Measurements from ENCODE around the gene PICK1.

The PICK1 gene

DNA sequence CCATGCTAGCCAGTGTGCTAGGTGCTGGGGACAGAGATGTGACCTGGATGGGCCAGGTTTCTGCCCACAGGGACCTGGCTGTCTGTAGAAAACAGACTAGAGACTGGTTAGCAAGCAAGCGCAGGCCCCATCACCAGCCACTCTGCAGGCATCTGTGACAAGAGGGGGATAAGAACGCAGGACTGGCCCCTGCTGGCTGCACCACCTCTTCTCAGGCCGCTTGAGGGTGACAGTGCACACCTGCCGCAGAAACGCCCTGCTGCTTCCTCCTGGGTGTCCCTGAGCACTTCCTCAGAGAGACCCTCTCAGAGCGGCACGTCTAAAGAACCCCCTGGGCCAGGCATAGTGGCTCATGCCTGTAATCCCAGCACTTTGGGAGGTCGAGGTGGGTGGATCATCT lies 5.9 kb upstream of the PICK1 start:
- DNase-seq = no peak

DNA sequence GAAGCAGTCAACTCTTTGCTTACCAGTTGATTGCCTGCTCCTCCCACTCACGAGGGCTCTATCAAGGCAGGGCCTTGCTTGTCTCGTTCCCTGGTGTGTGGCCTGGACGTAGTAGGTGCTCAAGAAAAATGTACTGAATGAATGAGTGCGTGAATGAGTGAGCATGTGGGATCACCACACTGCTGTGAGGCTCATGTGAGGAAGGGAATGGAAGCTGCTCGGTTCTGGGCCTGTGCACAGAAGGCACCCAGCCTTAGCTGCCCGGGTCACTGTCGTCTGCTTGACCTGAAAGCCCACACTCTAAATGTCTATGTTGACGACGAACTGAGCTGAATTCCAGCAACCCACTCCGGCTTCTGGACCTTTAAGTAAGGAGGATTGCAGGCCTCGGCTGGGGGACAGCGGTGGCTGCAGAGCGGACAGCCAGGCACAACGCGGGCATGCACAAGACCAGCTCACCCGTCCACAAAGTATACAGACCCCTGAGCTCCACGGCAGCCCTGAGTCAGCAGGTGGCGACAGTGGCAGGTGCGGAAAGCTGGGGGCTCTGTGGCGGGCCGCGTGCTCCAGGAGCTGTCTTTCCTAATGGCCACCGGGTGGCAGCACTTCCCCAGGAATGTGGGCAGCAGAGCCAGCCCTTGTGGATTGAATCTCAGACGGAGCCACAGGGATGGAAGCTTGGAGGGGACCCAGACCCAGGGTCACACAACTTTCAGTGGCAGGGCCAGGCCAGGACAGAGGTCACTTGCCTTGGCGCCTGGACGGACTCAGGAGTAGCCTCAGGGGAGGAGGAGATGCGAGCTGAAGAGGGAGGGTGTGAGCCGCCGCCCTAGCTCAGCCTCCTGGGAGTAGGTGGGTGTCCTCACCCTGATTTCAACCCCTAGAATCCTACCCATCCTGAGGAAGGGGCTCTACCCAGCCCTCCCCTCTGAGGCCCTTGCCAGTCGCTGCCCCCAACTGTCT lies 5.0 kb upstream of the PICK1 start:
- no peak for DNase-seq

DNA sequence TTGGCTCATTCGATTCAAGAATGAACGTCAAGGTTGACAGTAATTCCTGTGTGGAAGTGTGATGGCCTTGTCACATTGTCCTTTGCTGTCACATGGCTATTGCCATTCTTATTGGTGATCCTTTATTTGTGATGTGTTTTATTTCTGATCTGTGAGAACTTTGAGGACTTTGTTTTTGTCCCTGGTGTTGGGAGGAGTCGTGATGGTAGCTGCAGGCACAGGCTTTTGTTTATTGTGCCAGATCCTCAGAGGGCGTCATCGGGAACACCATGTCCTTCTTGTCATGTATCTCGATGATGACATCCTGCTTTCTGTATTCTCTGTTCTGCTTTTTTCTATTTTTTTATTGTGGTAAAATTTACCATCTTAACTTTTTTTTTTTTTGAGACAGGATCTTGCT lies 5.6 kb downstream of the PICK1 start:
- DNase-seq = no peak

DNA sequence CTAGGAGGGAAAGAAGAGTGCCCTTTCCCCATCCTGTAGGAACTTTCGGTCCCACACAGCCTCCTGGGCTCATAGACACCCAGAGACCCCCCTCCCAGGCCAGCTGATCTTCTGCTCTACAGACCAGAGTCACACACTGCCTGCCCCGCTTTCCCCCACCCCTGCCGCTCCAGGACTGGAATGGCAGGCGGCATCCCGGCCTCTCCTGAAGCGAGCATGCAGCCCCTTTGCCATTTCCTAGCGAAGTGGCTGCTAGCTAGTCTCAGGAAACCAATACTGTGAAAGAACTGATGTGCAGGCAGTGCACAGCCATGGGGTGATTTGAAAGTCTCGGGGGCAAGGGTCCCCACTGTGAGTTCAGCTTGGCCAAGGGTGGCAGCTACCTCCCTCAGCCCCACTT lies 8.3 kb downstream of the PICK1 start:
- DNase-seq = no peak

DNA sequence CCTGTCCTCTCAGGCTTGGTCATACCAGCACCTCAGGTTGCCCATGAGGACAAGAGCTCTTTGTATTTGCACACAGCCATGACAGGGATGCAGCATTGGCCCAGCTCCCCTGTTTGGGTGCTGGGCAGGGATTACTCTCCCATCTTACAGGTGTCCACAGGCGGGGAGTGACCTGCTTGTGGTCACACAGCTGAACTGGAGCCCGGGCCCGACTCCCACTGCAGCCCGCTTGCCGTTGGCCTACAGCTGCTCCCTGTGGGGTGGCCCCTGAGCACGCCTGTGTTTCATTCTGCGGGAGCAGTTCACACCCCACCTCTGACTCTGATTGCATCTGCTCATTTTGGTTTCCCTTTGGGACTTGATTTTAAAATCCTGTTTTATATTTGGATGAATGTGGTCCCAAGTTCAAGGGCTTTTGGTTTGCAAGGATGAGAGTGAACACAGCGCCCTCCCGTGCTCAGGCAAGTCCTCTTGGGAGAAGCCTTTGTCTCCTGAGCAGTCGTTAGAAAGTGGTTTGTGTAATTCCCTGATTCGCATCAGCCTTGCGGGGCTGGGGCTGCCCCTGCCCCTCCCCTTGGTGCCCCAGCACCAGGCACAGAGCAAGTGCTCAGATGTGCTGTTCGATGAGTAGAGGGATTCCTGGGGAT lies 9.3 kb downstream of the PICK1 start:
- no peak for DNase-seq

GRCh38 chr22:38067028-38067415 lies 9.8 kb downstream of the PICK1 start:
- DNase-seq = no peak

DNA sequence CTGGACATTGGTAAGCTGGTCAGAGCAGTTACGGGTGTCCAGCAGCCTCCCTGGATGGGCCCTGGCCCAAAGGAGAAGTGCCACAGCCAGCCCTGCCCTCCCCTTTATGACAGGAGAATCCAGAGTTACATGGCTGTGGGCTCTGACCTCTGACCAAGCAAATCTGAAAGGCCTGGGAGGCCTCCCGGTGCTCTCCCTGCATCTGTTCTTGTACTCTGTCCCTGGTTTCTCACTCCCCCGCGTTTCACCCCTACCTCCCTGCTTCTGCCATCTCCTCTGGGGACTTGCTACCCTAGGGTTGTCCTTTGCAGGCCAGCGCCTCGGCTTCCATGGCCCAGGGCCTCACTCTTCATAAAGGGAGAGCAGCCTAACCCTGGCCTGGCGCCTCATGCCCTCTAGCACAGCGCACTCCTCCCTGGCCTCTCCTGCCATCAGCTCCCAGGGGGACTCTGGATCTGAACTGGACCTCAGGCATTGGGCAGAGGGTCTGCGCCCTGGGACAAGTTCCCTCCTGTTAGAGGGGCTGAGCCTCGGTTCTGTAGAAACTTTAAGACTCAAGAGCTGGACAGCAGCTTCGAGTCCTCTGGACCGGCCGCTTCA lies 10.7 kb downstream of the PICK1 start:
- no peak for DNase-seq

DNA sequence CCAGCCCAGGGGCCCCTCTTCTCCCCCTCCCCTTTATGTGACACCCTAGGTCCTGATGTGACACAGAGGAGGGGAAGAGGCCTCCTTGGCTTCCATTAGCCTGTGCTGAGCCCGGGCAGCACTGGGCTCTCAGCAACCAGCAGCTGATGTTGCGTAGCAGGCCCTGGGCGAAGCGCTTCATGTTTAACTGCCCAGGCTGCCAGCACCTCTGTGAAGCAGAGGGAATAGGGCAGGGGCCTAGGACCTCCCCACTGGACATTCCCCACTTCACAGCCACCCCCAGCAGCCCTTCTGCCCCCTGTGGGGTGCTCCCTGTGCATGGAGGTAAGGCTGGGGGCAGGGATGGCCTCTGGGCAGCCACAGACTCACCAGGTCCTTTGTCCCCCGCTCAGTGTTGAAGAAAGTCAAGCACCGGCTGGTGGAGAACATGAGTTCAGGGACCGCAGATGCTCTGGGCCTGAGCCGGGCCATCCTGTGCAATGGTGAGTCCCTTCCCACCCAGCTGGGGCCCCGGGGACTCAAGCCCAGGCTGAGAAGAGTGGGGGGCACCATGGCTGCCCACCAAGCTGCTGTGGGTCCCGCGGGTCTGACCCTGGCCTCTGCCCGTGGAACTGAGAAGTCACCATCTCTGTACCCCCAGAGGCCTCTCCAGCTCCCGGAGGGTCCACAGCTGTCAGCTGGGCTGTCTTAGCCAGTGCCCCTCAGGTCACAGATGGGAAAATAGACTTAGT lies 11.6 kb downstream of the PICK1 start:
- DNase-seq = no peak

GRCh38 chr22:38069372-38070249 lies 12.4 kb downstream of the PICK1 start:
- no peak for DNase-seq

DNA sequence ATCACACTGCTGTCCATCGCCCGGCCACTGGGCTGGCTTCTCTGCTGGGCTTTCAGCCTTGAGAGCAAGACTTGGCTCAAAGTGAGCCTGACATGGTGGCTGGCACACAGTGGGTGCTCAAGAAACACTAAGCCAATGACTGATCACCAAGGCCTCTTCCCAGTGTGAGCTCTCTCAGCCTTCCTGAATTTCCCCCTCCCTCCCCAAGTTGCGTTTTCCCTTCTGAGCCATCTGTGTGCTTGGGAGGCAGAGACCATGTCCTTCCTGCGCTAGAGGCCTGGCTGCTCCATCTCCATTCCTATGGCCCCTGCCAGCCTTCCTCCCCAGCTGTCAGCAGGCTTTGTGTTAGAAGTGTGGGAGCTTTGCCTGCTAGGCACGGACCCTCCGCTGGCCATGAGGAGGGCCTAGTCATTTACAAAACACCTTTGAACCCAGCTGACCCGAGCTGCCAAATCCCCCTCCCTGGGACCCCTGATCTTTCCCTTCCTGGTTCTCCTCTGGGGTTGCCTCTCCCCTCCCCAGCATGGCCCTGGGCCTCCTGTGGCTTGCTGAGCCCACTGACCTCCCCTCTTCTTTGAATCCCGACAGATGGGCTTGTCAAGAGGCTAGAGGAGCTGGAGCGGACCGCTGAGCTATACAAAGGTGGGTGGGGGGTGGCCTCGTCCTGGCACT lies 13.2 kb downstream of the PICK1 start:
- no peak for DNase-seq

DNA sequence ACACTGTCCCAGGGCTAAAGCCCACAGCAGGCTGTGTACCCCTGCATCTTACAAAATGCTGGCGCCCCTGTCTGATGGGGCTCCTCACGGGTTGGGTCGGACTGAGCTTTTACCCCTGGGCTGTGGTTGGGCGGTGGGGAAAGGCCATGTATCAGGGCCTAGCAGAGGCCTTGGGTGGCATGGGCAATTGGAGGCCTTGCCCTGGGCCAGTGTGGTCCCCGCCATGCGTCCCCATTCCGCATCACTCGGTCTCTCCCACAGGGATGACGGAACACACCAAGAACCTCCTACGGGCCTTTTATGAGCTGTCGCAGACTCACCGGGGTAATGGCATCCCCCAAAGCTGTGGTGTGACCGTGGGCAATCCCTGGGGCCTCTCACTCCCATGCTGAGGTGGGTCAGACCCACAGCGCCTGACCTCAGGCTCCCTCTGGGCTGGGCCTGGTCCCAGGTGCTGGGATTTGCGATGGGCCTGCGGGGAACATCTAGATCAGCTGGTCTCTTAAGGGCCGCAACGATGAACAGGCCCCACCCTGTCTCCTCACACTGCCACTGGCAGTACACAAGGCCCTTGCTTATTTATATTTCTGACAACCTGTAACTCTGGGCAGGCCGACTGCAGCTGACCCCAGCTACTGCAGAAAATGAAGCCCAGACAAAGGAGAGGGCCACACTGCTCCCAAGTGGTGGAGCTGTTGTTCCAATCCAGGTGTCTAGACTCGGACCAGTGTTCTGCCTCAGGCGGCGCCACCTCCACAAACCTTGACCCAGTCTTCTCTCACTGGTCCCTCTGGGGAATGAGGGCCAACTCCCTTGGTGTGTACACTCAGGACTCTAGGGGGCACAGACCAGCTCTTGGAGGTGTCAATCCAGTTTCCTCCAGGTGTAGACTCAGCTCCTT lies 14.5 kb downstream of the PICK1 start:
- no peak for DNase-seq

DNA sequence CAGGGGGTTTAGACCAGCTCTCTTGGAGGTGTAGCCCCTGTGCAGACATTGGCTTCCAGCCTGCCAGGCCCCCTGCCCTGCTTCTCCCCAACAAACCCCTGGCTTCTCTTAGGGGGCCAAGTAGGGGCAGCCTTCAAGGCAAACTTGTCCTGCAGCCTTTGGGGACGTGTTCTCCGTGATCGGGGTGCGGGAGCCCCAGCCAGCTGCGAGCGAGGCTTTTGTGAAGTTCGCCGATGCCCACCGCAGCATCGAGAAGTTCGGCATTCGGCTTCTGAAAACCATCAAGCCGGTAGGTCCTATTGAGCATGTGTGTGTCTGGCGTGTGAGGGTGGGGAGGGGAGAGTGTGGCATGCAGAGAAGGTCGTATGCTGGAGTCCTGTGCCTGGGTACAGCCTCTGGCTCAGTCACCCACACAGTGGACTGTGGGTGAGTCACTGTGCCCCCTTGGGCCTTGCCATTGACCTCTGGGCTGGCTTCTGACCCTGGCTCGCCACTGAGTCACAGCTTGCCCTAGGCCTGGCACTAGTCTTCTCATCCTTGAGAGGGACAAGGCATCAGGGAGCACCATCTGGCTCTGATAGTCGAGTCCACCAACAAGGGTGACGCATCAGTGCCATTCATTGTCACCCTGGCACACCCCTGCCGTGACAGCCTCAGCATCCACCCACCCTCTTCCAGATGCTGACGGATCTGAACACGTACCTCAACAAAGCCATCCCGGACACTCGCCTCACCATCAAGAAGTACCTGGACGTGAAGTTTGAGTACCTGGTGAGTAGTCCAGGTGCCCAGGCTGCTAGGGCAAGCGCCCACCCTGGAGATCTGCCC lies 15.3 kb downstream of the PICK1 start:
- DNase-seq = no peak

DNA sequence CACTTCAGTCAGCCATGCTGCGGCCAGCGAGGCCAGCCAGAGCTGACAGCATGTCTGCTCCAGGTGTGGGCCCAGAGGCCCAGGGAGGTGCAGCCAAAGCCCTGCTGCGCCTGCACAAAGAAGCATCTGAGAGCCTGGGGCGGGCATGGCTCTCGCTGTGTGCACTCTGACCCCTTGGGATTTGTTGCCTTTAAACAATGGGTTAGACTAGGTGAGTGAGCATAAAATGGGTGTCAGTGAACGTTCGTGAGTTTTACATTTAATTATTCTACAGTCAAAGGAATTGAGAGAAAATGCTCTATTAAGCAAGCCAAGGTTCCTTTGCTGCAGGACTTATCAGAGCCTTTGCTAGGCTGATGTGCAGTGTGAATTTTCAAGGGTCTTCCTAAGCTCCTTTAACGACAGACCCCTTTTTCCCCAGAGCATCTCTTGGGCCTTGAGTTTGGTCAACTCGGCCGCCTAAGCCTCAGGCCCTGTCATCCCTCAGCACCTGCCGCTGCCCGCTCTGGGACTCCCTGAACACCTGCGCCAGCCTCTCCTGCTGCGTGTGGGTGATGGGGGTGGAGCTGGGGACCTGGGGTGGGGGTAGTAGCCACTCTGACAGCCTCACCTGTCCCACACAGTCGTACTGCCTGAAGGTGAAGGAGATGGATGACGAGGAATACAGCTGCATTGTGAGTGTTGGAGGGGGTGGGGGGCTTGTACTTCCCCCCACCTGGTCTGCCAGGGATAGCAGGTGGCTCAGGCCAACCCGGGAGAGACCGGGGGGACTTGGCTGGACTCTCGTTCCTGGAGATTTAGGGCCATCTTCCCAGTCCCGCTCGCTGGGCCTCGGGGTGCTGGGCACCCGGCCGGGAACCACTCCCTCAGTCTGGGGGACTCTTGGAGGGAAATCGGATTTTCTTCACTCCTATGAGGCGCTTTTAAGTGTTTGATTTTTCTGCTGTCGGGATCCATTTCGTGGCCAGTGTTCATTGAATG lies 16.2 kb downstream of the PICK1 start:
- no peak for DNase-seq

DNA sequence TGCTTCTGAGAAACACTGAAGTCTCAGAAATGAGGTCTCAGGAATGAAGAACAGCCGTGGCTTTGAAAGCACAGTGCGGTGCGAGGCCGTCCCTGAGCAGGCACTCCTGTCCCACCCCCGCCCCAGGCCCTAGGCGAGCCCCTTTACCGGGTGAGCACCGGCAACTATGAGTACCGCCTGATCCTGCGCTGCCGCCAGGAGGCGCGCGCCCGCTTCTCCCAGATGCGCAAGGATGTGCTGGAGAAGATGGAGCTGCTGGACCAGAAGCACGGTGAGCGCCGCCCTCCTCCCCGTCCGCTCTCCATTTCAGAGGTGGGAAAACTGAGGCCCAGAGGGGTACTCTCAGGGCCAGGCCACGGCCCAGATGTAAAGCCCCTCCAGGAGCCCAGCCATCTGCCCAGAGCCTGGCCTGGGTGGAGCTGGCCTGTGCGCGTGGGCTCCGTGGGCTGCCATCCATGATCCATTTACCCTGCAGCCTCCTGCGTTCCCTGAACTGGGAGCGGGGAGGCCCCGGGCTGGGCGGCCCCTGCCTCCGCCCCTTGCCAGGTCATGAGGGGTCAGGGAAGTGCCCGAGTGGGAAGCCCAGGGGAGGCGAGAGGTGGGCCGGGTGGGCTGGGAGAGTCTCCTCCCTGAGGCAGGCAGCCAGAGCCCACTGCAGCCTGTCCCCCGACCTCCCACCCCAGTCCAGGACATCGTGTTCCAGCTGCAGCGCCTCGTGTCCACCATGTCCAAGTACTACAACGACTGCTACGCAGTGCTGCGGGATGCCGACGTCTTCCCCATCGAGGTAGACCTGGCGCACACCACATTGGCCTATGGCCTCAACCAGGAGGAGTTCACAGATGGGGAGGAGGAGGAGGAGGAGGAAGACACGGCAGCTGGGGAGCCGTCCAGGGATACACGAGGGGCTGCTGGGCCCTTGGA lies 17.2 kb downstream of the PICK1 start:
- no peak for DNase-seq

DNA sequence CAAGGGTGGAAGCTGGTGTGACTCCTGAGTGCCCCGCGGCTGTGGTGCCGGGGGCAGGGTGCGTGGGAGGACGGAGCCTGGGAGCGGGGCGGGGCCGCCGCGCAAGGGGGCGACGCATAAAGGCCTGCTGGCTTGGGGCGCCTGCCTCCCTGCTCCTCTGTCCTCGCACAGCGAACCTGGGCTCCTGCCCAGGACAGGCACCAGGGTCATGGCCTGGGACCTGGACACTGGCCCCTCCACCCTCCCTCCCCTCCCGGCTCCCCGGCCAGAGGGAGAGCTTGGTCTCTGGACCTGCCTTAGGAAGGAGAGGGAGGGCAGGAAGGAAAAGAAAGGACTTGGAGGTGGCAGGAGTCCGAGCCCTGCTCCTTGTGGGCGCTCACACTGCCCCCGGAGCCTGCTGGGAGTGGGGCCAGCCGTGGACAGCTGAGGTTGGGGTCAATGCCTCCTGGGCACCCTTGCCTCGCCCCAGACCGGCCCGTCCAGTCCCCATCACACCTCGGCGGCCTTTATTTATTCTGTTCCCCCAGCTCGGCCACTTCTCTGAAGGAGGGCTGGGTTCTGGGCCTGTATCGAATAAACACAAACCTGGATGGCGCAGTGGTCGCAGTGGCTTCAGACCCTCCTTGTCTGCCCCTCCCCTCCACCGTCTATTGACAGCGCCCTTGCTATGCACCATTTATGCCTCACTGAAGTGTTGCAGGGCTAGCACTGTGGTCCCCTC lies 18.1 kb downstream of the PICK1 start:
- DNase-seq = no peak

GRCh38 chr22:38075961-38076360 lies 18.8 kb downstream of the PICK1 start:
- DNase-seq = no peak
